Measurements from ENCODE around the gene MAGIX. TPM values are rescaled to one million over a fixed set of nuclear protein-coding genes. Genes with fewer than 3 reads are reported as not detected.
"Not testable (repeated sequence)": the region's sequence is repeated elsewhere in the genome, so short reads cannot be mapped to it uniquely, and the experiment has no call there.

MAGIX gene
- total RNA-seq, 1 experiment from 2014 or later: 0.48 TPM

DNA sequence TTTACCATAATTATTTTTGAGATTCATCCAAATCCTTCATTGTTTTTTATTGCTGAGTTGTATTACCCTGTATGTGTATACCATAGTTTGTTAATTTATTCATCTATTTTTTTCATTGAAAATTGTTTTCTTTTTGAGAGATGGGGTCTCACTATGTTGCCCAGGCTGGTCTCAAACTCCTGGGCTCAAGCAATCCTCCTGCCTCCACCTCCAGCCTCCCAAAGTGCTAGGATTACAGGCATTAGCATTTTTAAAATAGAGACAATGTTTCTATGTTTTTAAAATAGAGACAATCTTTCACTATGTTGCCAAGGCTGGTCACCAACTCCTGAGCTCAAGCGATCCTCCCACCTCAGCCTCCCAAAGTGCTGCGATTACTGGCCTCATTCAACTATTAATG is 1.6 kb upstream of the MAGIX start:
- DNase-seq (ENCODE audit: low spot score): no peak

GRCh38 chrX:49161632-49162031 is 926 bp upstream of the MAGIX start:
- DNase-seq (ENCODE audit: low spot score): no peak

GRCh38 chrX:49163555-49164419 is 1.2 kb downstream of the MAGIX start:
- peak; percentile 71 for DNase-seq (ENCODE audit: low spot score)

DNA sequence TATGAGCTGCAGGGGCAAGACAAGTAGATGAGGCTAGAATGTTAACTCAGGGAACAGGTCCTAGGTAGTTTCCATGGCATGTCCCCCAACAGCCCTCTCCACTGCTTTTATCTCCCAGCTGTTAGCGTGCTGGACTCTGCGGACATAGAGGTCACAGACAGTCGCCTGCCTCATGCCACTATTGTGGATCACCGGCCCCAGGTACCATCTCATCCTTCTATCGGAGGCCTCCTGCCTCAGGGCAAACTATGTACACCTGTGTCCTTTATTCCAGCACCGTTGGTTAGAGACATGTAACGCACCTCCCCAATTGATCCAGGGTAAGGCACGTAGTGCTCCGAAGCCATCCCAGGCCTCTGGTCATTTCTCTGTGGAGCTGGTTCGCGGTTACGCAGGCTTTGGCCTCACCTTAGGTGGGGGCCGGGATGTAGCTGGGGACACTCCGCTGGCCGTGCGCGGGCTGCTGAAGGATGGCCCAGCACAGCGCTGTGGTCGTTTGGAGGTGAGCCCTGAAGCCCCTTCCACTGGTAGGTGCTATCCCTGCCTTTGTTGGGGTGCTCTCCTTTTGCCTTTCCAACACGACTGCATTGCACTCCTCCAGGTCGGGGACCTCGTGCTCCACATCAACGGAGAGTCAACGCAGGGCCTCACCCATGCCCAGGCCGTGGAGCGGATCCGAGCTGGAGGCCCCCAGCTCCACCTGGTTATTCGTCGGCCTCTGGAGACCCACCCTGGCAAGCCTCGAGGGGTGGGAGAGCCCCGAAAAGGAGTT is 2.2 kb downstream of the MAGIX start:
- DNase-seq (ENCODE audit: low spot score): no peak

- DNase-seq (ENCODE audit: low spot score): peak; percentile 80
Measured at GRCh38 chrX:49165901-49166881, 3.6 kb downstream of the MAGIX start.

- DNase-seq (ENCODE audit: low spot score): peak; percentile 88
Measured at GRCh38 chrX:49166914-49167739, 4.6 kb downstream of the MAGIX start.

DNA sequence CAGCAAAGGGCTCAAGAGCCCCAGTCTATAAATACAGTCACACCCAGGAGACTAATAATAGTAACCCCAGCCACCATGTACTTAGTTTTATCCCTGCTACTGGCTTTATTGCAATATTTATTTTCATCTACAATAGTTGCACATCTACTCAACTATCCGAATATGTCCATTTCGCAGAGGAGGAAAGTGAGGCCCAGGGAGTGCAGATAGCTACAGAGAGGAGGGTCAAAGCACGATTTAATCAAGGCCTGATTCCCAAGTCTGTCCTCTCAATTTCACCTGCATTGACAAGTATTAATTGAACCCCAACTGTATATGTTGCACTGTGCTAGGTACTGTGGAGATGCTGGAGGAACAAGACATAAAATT is 5.2 kb downstream of the MAGIX start:
- DNase-seq (ENCODE audit: low spot score): no peak

- peak; percentile 64 for DNase-seq (ENCODE audit: low spot score)
Measured at GRCh38 chrX:49171752-49172279, 9.3 kb downstream of the MAGIX start, which contains the start of gene PLP2. PLP2 (plus strand) TSS chrX:49171898; CDS start chrX:49172001, 103 bp downstream.

DNA sequence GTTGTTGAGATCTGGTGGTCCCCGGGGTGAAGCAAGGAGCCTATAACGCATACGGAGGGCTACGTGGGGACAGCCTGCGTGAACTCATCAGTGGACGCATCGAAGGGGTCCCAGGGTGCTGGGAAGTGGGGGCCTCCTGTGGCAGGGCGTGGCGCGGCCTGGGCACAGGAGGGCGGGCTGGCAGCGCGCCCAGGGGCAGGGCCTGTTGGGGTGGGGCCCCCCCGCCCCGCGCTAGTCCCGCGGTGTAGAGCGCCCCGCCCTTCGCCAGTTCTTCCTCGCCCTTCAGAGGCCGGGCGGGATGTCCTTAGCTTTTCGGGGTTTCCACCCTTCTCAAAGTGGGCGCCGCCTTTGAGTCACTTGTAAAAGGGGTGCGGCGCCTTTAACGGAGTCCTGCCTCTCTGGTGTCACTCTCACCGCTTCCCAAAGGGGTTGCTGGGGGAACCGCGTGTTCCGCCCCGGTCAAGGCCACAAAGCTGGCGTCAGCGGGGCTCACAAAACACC is 9.8 kb downstream of the MAGIX start:
- DNase-seq (ENCODE audit: low spot score): peak; percentile 55

- DNase-seq (ENCODE audit: low spot score): not testable (repeated sequence)
Measured at GRCh38 chrX:49173544-49173943, 11.0 kb downstream of the MAGIX start.

DNA sequence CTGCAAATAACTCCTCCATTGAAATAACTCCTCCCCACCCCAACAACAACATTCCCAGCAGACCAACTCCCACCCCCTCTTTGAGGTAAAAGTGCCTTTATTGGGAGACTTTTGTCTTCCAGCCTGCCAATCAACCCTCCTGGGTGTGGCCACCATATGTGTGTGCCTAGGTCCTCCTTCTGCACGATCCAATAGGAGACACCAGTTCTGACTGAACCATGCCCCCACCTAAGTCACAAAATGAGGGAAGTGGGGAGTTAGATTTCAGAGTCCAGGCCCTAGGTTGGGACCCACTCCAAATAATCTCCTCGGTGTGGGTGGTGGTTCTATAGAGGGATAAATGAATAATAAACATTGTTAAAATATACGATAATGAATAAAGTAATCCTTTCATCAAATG is 12.2 kb downstream of the MAGIX start:
- DNase-seq (ENCODE audit: low spot score): no peak

DNA sequence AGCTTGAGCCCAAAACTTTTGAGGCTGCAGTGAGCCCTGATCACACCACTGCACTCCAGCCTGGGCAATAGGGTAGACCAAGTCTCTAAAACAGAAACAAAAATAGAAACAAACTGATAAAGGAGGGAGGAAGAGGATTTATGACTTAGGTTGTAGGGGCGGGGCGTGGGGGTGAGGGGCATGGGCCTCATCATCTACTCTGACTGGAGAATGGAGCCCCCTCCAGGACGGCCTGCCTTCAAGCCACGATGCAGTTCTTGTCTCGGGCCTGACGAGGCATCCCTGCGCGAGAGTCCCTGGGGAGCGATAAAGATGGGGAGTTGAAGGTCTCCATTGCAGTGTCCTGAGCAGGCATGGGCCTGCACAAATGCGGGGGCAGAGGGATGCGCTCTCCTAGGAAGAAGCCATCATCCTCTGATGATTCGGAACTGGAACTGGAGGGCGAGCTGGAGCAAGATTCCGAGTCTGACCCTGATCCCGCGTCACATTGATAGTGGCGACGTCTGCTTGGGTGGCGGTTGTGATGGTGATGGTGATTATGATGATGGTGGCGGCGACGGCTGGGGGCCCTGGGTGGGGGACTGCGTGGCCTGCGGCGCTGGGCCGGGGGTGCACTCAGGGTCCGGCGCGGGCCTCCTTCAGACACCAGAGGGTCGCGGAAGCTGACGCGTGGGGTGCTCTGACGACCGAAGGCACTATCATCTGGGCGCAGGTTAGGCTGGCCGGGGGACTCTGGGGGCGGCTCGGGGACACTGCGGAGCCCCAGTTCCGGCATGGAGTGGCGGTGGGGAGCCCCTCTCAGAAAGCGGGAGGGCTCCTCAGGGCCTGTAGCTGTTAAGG is 13.1 kb downstream of the MAGIX start:
- no peak for DNase-seq (ENCODE audit: low spot score)

GRCh38 chrX:49176421-49177326 is 14.1 kb downstream of the MAGIX start:
- DNase-seq (ENCODE audit: low spot score): no peak

- DNase-seq (ENCODE audit: low spot score): no peak
Measured at GRCh38 chrX:49177338-49177833, 14.8 kb downstream of the MAGIX start.

DNA sequence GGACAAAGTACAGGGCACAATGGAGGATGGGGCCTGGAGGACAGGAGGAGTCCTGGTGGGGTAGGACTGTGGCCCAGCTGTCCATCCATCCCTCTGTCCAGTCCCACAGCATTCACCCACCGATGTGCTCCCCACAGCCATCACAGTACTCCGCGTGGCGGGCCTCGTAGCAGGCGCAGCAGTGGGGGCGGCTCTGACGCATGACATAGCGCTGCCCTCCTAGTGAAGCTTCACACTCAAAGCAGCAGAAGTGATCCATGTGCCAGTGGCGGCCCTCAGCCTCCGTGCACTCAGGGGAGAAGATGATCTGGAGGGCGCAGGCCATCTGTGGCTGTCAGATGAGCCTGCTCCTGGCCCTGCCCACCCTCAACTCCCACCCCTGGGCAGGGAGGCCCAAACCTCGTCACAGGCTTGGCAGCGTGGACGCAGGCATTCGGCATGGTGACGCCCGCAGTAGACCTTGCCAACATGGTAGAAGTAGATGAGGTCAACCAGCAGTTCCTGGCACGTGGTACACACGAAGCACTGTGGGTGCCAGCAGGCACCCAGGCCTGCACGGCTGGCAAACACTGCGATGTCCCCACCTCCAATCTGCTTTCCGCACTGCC is 15.4 kb downstream of the MAGIX start:
- no peak for DNase-seq (ENCODE audit: low spot score)

GRCh38 chrX:49178537-49178936 is 16.0 kb downstream of the MAGIX start:
- DNase-seq (ENCODE audit: low spot score): no peak

- no peak for DNase-seq (ENCODE audit: low spot score)
Measured at GRCh38 chrX:49179358-49179757, 16.8 kb downstream of the MAGIX start.

All from H4 (cell line).